Activated T-cell treated with anti-CD3 and anti-CD28 coated beads, Interleukin-2, amount 50 U/mL, for 1 hour (primary cell): Measurements from ENCODE around the gene TSC2.

Experiments used
- DNase-seq: peaks from one replicate; pipeline ENCODE4 v3.0.0-alpha.2; 2020

The TSC2 gene

DNA sequence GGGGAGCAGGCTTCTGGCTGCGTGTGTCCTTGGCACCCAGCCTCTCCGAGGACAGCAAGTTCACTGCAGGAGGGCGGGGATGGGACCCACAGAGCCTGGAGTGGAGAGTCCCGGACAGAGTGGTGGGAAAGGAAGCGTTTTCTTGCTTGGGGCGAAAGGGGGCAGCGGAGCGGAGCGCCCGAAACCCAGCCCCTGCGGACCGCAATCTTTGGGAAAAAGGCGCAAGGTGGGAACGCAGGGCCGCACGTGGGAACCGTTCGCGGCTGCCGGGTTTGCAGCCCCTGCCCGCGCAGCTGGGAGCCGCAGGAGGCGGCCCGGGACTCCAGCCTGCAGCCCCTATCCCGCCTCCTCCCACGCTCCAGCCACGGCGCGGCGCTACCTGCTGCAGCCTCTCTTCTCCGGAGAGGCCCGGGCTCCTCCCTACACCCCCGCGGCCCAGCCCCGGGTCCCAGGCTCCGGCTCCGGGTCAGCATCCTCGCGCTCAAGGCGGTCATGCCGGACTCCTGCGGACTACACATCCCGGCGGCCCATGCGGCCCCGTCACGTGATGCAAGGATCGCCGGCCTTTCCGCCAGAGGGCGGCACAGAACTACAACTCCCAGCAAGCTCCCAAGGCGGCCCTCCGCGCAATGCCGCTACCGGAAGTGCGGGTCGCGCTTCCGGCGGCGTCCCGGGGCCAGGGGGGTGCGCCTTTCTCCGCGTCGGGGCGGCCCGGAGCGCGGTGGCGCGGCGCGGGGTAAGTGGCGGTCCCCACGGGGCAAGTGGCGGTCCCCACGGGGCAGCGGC lies at the start of gene TSC2, which contains the start of gene NTHL1:
TSC2 (plus strand) TSS at position 656 of the 786 bp plus-strand sequence. CDS start 631 bp downstream, outside the sequence.
NTHL1 (minus strand) TSS at position 505 of the 786 bp plus-strand sequence; CDS start at position 494, 11 bp downstream.
- DNase-seq = peak; percentile 92

DNA sequence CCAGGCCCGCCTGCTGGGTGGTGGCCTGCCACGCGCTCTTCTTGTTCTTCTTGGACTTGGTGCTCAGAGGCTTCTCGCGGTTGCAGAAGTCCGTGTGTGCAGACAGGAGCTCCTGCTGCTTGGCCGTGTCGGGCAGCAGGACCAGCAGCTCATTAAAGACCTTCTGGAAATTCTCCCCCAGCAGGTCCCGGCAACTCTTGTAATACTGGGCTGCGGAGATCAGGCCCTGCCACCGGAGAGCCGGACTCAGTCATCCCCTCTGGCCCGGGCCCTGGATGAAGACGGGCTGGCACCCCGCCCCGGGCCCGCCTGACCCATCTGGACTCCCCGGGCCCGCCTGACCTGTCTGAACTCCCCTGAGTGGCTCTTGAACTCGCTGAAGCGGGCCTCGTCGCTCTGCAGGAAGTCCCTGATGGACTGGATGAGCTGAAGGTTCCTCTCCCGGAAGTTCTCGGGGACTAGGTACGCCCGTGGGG lies 49.4 kb upstream of the TSC2 start:
- DNase-seq = no peak

DNA sequence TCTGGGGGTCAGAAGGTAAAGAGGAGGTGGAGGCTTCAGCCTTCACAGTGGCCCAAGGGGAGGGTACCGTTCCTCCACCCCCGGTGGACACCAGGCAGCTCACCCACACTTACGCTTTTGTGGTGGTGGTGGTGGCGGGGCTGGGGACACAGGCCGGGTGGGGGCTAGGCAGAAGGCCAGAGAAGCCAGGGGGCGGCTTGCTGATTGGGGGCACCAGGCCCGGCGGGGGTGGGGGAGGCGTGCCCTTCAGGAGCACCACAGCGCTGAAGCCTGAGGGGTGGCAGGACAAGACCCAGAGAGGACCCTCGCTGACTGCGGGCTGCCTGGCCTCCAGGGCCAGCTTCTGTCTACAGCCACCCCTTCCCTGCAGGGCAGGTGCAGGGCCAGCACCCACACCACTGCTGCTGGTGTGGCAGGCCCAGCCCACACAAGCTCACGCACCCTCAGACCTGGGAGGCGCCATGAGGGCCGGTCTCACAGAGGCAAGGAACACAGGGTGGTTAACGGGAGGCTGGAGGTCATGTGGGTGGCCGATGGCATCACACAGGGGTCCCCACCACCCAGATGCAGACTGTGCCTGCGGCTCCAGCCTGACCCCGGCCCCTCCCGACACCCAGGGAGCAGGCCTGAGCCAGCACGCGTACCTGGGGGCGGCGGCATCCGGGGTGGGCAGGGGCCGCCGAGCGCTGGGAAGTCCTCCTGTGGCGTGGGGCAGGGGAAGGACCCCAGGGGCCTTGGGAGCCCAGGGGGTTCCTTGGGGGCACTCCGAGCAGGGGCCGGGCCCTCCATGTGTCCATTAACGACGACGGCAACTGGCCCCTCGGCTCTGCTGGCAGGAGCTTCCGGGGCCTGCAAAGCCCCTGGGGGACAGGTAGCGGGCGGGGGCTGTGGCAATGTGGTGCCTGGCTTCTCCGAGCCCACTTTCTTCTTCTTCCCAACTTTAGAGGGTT lies 48.7 kb upstream of the TSC2 start:
- DNase-seq = no peak

GRCh38 chr16:1999866-2000514 lies 47.8 kb upstream of the TSC2 start:
- no peak for DNase-seq

DNA sequence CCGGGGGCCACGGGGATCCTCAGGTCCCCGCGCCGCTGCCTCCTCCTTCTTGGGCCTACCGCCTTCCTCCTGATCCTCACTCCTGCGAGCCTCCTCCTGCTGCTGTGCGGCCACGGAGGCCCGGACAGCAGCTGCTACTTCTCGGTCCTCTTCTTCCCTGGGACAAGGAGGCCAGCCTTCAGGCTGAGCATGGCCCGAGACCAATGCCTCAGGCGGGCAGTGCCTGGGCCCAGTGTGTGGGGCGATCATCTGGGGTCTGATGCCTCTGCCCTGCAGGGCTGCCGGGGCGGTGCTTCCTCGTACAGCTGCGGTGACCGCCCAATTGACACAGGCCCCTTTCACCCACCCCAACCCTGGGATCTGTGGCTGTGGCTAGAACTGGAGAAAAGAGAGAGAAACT lies 46.8 kb upstream of the TSC2 start:
- DNase-seq = no peak

- no peak for DNase-seq
Observed at GRCh38 chr16:2001456-2002355, 46.1 kb upstream of the TSC2 start.

DNA sequence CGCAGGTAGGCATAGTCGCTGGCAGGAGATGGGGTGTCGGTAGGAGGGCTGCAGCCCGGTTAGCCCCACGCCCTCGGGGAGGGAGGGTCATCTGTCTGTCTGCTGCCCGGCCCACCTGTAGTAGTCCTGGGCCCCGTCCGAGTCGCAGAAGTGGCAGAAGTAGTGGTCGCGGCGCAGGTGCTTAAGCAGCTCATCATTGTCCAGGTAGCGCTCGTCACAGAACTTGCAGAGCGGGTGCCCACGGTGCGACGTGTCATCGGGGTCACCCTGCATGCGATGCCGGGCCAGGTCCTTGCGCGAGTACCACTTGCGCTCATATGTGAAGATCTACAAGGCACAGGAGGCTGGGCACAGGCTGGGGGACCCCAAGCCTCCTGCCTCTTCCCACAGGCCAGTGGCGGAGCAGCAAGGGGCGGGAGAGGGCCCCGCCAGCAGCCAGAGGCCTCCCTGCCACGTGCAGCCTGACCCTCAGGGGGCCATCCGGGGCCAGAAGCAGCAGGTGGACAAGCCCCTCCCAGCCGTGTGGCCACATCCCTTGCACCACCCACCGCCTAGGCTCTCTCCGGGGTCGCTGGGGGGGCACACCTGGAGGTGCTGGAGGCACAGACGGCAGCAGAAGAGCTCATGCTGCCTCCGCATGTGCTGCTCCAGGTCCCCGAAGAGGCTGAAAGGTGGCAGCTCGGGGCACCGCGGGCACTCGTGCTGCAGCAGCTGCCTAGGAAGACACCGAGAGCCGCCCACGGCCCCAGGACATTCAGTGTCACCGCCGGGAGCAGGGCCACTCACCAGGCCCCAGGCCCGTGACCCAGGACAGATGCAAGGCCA lies 45.2 kb upstream of the TSC2 start:
- DNase-seq = no peak

DNA sequence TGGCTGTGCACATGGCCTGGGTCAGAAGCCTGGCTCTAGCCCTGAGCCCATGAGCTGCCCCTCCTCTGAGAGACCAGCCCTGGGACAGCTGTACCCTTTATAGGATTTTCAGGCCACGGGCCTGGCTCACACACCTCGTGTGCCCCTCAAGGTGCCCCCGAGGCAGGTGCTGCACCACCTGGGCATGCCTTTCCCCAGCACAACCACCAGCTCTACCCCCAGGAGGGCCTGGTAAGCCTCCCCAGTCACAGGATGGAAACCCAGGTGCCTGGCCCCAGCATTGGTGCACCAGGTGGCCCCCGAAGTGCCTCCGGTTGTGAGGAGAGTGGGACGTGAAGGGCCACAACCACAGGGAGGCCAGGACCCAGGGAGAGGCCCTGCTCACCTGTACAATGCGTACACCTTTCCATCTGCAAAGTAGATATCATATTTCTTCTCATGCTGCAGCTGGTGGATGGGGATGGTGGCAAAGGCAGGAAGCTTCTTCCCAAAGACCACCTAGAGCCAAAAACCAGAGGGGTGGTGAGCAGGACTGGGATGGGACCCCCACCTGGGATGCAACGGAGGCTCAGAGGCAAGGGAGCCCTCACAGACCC lies 44.5 kb upstream of the TSC2 start:
- DNase-seq = no peak

DNA sequence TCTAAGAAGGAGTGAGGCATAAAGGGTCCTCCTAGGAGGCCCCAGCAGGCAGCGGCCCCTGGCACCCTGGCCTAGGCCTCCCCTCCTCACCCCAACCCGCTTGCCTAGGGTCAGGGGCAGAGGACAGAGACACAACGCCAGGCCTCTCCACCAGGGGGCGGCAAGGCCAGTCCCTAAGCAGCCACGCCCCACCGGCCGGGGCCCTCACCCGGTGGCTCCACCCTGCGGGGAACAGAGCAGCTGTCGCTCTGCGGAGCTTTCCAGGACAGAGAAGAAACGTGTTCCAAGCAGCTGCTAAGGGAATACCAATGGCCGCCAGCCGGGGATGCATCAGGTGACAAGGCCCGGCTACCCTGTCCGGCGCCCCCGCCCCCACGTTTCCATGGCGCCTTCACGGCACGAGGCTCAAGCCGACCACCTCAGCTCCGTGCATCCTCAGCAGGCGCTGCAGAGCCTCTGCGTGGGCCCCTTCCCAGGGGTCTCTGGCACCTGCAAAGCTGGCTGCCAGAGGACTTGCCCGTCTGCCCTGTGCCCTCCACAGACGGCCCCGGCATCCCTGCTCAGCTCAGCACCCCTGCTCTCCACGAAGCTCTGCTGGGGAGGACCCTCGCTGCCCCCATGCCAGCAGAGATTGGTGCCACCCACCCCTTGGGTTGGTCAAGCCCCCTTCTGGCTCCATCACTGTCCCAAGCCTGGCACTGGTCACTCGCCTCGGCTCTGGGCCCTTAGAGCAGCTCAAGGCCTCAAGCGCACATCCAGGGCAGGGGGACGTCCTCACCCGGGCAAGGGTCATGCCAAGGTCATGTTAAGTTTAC lies 43.8 kb upstream of the TSC2 start:
- peak; percentile 89 for DNase-seq

- DNase-seq = no peak
Observed at GRCh38 chr16:2004795-2005517, 42.8 kb upstream of the TSC2 start.

GRCh38 chr16:2005646-2006045 lies 42.1 kb upstream of the TSC2 start:
- DNase-seq = no peak

DNA sequence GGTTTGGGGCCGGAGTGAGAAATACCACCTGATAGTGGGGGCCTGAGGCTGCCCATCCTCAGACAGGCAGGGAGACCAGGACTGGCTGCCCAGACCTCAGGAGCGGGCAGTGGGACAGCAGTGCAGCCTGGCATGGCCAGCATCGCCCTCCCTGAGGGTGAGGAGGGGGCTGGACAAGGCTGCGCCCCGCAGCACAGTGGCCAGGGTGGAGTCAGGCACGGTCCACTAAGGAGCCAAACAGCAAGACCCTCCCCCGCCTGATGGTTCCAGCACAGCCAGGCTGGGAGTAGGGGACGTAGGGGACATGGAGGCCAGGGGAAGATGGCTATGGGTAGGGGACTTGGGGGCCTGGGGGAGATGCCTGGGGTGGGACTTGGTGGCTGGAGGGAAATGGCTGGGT lies 41.5 kb upstream of the TSC2 start:
- no peak for DNase-seq

DNA sequence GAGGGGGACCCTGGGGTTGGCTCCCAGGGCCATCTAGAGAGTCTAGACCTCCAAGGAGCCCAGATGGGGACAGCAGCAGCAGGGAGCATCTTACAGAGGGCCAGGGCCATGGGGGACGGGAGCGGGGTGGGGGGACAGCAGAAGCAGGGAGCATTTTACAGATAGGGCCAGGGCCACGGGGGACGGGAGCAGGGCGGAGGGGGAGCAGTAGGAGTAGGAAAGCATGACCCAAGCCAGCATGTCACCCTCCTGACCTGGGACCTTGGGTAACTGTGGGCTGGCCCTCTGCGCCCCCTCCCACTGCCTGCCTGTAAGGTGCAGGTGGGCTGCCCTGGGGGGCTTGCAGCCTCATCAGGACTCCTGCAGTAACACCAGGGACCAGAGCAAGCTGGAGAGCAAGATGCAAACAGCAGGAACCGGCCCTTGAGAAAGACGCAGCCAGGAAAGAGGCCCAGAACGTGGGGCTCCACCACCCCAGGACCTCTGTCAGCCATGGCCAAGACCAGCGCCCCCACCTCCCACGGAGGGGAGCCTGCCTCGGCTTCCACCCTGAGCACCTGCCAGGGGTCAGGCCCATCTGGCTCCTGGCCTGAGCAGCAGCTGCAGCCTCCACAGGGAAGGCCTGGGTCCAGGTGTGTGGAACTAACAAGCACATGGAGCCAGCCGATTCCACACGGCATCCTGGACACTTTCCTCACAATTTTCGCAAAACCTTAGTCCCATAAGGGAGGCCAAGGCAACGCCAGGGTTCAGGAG lies 40.5 kb upstream of the TSC2 start:
- no peak for DNase-seq

GRCh38 chr16:2008009-2008526 lies 39.7 kb upstream of the TSC2 start:
- DNase-seq = no peak

- no peak for DNase-seq
Observed at GRCh38 chr16:2008631-2009163, 39.1 kb upstream of the TSC2 start.

DNA sequence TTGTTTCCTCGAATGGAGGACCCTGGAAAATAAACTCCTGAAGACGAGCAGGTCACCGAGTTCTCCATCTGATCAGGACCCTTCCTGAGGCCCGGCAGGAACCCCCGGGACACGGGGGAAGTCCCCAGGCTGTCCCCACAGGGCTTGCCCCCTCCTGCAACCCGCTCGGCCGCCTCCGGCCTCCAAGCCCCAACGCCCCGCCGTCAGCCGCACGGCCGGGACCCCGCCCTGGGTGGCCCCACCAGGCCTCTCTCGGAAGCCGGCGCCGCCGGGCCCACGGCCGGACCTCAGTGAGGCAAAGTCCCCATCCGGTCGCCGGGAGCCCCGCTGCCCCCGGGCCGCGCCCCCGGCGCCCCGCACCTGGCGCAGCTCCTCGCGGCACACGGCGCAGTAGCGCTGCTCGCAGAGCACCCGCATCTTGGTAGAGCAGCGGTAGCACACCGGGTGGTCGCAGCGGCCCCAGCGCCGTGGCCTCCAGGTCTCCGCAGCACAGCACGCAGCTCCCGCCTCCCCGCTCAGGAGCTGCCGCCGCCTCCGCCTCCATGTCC lies 38.5 kb upstream of the TSC2 start:
- DNase-seq = peak; percentile 41

DNA sequence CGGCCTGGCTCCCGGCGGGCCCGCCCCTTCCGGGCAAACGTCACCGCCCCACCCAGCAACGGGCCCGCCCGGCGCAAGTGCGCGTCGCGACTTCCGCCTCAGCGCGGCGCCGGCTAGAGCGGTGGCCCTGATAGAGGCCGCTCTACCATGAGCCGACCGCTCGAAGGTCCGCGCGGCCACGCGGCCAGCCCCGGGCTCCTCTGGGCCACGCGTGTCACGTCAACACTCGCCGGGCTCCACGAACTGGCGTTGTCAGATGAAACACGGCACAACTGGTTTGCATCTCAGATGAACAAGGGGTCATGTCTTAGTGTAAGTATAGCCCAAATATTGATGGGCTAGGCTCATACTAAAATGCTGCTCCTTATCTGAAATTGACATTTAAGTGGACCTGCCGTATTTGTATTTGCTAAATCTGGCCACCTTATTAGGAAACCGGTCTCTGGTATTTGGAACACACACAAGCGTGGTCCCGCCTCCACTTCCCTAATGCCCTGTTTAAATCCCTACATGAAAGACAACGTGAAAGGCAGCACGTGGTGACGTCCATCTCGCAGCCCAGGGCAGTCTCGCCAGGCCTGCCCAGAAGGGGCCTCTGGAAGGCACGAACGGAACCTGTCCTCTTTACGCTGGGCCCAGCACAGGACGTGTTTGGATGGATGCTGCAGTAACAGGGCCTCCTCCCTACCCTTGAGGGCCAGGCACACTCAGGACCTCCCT lies 37.8 kb upstream of the TSC2 start, which contains the start of gene ZNF598:
ZNF598 (minus strand) TSS at position 31 of the 720 bp plus-strand sequence.
- peak; percentile 83 for DNase-seq
